SHP77 (cell line): ENCODE results near the gene EIF4G2.

Experiments used
- DNase-seq, 2 experiments: peaks; one replicate each; lab custom pipeline; 2025; lab: John Stamatoyannopoulos, UW

Gene EIF4G2

DNA sequence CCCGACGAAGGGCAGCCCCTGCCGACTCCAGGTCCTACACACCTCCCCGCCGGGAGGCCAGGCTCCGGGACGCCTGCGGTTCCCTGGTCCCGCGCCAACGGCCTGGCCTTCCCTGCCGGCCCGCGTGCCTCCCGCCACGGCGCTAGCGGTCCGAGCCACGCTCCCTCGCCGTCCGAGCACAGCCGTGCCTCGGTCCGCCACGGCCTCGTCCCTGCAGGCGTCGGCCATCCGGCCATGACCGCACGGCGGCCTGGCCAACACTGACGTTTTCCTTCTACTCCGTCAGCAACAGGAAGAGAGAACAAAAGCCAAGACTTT is 532 bp downstream of the EIF4G2 start:
- DNase-seq: no peak

- peak in 1 of 2 experiments; percentile 6 for DNase-seq
Measured at GRCh38 chr11:10807493-10808234, 1.1 kb downstream of the EIF4G2 start.

DNA sequence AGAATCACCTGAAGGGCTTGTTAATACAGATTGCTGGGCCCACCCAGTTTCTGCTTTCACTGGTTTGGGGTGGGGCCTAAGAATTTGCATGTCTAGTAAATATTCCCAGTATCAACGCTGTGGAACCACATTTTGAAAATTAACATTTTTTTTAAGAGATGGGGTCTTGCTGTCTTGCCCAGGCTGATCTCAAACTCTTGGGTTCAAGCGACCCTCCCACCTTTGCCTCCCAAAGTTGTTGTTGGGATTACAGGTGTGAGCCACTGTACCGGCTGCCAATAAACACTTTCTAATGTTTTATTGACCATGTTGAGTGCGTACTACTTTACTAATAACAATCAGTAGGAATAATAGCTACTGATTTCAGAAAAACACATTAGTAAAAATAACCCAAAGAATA is 2.5 kb downstream of the EIF4G2 start:
- DNase-seq: no peak

DNA sequence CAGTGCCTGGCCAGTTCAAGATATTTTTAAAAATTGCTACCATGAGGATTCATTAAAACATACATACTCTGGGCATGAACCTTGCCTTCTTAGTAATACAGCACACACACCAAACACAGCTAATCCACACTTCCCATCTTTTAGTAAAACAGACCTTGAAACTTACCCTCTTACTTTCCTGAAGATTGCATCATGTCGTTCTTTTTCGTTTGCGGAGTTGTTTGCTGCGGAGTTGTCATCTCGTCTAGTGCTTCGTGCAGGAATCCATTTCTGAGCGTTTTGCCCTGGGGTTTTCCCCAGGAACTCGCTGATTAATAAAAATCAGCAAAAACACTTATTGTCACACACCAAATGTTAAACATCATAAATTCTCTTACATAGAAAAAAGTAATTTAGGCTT is 3.0 kb downstream of the EIF4G2 start:
- DNase-seq: no peak

GRCh38 chr11:10803676-10804075 is 5.0 kb downstream of the EIF4G2 start:
- no peak for DNase-seq

- no peak for DNase-seq
Measured at GRCh38 chr11:10800292-10800691, 8.4 kb downstream of the EIF4G2 start.

DNA sequence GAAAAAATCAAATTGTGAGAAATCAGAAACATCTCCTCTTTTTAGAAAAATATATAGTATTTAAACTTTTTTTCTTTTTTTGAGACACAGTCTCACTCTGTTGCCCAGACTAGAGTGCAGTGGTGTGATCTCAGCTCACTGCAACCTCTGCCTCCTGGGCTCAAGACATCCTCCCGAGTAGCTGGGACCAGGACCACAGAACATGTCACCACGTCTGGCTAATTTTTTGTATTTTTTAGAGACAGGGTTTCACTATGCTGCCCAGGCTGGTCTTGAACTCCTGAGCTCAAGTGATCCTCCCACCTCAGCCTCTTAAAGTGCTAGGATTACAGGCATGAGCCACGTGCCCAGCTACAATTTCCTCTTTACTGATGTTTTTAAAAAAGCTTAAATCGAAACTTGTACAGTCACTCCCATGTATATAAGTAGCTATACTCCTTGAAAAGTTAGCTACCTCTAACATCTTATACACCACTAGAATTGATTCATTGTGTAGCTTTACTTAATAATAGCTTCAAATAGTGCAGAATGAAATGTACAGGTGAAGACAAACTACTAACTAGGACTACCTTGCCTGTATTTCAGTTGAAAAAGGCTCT is 10.3 kb downstream of the EIF4G2 start:
- no peak for DNase-seq

- no peak for DNase-seq
Measured at GRCh38 chr11:10797531-10797930, 11.2 kb downstream of the EIF4G2 start.

- DNase-seq: no peak
Measured at GRCh38 chr11:10797001-10797400, 11.7 kb downstream of the EIF4G2 start.

DNA sequence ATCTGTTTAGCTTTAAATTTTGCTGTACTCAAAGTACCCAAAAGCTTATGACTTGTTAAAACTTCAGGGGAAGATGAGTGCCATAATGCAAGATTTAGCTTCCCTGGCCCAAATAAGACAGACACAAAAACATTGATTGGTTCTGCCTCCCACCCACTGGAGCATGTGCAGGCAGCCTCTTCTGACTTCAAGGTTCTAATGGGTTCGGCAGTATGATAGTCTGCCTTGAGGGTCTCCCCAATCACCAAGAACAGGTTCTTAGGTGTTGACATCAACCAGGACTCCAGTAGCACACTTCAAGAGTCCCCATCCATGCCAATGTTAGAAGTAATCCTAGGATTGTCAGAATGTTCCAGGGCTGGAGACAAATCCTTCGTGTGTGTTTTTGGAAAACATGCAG is 12.5 kb downstream of the EIF4G2 start:
- DNase-seq: no peak

- DNase-seq: no peak
Measured at GRCh38 chr11:10793470-10794255, 15.1 kb downstream of the EIF4G2 start.

DNA sequence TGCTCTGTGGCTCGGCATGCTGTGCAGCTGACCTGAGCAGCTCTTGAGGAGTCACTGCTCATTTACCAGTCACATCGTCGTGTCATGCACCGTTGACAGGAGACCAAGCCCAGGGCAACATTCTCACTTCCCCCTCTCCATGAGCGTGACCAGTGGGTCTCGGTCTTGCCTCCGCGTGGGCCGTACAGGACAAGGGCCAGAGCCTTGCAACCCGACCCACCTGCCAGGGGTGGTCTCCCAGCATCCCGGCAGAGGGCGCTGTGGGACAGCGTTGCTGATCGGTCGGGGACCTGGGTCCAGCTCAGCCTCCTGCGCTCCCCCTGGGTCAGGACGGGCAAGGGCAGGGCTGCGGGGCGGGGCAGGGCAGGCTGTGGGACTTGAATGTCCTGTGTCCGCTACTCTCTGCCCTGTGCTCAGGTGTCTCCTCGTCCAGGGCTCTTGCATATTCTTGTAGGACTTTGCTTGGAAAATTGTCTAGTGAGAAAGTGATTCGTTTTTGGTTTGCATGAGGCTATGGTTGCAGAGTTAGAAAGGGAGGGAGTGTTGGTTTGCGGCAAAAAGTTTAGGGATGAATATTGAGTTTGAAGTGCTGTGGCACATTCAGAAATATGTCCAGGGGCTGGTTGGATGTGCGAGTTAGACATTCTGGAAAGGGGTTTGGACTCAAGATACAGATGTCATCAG is 16.2 kb downstream of the EIF4G2 start:
- DNase-seq: peak; percentile 44 to 45

- no peak for DNase-seq
Measured at GRCh38 chr11:10786451-10786850, 22.3 kb downstream of the EIF4G2 start.

GRCh38 chr11:10785146-10785474 is 23.6 kb downstream of the EIF4G2 start:
- no peak for DNase-seq

DNA sequence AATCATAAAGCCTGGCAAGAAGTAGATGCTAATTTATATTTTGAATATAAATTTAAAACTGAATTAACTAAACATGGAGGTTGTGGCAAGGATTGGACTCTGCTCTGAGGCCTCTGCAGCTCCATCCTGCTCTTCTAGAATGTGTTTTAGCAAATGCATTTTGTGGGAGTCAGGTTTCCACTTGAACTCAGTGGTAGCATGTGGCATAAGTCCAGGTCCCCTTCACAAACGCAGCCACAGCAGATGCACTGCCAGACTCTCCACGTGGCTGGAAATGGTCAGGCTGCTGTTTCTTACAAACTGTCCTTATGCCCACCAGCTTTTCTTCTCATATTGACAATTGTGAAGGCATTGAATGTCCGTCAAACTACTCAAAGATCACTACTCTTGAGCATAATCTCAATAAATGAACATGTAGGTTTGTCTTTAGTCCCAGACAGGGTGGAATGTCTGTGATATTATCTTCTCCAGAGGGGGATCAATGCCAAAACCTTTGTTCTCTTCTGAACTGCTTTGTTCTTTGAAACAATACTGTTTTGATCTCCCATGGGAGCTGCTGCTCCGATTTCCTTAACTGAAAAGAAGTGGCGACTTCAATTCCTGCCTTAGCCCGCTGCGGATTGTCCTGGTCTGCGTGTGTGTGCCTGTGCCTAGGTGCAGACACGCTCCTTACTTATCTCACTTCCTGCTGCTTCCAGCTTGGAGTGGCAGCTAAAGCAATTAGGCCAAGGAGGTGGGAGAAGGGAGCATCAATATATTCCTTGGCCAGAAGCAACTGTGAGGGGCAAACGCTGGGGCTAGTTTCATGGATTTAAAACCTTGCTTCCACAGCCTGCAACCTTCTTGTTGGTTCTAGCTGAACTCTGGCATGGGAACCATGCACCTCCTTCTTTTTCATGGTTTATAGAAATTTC is 24.2 kb downstream of the EIF4G2 start:
- DNase-seq: peak; percentile 5 to 18

- no peak for DNase-seq
Measured at GRCh38 chr11:10780040-10780439, 28.7 kb downstream of the EIF4G2 start.

- DNase-seq: no peak
Measured at GRCh38 chr11:10779086-10779485, 29.6 kb downstream of the EIF4G2 start.

DNA sequence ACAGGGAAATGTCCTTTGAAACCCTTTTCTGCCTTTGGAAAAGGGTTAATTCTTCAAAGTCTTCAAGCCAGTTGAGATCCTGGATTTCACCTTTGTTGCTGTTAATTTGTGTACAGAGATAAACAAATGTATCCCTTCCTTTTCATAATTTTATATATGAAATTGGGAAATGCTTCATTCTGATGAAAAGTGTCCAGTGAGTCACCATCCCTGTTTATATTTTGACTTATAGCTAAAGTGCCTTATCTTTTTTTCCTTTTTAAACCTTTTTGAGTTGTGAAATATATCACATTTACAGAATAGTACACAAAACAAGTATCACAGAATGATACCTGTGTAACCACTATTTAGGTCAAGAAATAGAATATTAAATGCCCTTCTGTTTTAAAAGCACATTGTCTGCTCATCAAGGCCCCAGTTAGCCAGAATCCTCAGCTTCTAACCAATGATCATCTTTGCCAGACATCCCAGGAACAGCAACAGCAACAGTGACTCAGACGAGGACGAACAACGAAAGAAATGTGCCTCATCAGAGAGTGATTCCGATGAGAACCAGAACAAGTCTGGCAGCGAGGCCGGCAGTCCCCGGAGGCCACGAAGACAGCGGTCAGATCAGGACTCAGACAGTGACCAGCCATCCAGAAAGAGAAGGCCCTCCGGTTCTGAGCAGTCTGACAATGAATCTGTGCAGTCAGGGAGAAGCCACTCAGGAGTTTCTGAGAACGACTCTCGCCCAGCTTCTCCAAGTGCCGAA is 30.3 kb downstream of the EIF4G2 start:
- DNase-seq: no peak

DNA sequence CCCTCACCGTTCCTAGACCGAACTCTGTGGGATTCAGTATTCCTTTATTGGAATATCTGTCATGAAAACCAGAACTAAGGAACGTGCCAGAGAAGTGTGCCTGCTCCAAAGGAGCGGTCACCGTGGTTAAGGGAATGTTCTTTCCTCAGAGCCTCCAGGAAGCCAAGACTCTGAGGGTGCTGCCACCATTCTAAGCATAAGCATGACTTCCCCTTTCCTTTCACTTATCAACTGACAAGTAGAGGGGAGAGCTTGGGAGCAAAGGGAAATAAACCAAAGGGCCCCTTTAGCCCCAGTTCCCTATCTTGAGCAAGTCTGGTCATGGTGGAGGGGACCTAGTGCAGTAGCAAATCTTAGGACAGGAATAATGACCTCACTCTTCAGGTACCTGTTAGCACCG is 30.9 kb downstream of the EIF4G2 start:
- no peak for DNase-seq

GRCh38 chr11:10777393-10777793 is 31.3 kb downstream of the EIF4G2 start:
- no peak for DNase-seq

DNA sequence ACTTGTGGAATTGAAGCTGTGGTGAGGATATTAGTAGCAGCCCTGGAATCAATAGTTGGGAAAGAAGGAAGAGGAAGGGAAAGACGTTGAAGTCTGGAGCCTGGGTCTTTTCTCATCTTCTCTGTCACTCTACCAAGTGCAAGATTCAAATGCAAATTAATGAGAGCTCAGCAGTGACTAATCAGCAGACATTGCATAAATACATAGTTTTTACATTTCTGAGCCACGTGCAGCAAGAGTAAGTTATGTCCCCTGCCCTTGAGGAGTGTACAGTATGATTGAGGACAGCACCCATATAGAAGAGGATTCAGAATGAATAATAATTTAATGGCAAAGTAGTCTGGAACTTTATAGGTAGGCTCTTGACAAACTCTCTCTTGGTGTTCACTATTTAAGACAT is 33.9 kb downstream of the EIF4G2 start:
- DNase-seq: no peak
